Epithelial cell of esophagus (primary cell): ENCODE data around the gene TMEM269.

Experiments used
- DNase-seq: peaks from one replicate; pipeline ENCODE4 v3.0.0; 2010; ENCODE audit warnings: low read depth
- H3K4me3 ChIP-seq: 2 replicates; pipeline ENCODE4 v1.5.1; 2011; ENCODE audit warnings: mild to moderate bottlenecking, low read length, control low read depth
- TF ChIP-seq, protein P1 (sequence below): IDR thresholded peaks from 2 replicates; pipeline ENCODE4 v1.5.1; 2011; ENCODE audit warnings: low read depth, mild to moderate bottlenecking, low read length, control low read depth, inconsistent platforms; ENCODE audit not compliant: insufficient read depth; ENCODE audit errors: missing control alignments

Gene TMEM269

DNA sequence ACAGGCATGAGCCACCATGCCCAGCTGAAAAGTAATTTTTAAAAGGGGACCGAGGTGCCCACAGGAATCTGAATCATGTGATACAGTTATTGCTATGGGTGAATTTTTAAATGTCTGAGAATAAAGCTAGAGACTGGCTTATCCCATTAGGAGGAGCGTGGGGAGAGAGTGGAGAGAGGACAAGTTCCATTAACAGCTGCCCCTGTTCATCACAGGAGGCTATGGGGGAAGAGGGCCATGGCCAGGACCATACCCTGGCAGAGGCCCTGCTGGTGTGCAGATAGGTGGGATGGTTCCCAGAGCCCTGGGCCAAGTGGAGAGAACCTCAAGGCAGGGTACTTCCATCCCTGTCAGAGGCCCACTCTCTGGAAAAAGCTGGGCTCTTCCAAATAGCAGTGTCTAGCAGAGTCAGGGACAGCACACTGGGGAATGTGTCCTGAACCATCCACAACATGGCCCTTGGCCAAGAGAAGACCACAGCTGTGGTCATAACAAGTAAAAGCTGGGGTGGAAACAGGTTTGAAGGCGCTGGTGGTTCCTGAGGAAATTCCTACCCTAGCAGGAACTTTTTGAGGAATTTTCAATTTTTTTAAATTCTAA is 48.0 kb downstream of the TMEM269 start:
- TF ChIP-seq, protein P1, sequence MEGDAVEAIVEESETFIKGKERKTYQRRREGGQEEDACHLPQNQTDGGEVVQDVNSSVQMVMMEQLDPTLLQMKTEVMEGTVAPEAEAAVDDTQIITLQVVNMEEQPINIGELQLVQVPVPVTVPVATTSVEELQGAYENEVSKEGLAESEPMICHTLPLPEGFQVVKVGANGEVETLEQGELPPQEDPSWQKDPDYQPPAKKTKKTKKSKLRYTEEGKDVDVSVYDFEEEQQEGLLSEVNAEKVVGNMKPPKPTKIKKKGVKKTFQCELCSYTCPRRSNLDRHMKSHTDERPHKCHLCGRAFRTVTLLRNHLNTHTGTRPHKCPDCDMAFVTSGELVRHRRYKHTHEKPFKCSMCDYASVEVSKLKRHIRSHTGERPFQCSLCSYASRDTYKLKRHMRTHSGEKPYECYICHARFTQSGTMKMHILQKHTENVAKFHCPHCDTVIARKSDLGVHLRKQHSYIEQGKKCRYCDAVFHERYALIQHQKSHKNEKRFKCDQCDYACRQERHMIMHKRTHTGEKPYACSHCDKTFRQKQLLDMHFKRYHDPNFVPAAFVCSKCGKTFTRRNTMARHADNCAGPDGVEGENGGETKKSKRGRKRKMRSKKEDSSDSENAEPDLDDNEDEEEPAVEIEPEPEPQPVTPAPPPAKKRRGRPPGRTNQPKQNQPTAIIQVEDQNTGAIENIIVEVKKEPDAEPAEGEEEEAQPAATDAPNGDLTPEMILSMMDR: no peak
- DNase-seq: no peak

DNA sequence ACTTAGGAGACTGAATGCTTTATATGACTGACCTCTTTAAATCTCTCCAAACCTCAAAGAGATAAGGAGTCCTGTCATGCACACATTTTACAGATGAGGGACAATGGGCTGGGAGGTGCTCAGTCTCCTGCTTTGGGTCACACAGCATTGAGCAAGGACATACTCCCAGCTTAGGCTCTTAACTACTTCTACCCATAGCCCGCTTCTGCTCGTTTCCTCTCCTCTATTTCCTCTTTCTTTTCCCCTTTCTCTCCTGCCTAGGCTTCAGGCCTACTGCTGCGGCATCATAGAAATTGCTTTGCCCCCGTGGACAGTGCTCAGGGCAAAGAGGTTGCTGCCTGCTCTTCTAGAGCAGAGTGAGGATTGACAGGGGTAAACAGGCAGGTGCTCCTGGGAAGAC is 49.2 kb downstream of the TMEM269 start:
- DNase-seq: no peak
- TF ChIP-seq, protein P1: no peak
- no peak overlapping the region for H3K4me3 ChIP-seq

More for the DNA sequence above, 48.0 kb downstream of the TMEM269 start:
- no peak overlapping the region for H3K4me3 ChIP-seq

- H3K4me3 ChIP-seq: no peak overlapping the region
- TF ChIP-seq, protein P1: no peak
- no peak for DNase-seq
These were observed 50.0 kb downstream of the TMEM269 start for GRCh38 chr1:42834803-42835202.

GRCh38 chr1:42835422-42835821 is 50.6 kb downstream of the TMEM269 start:
- H3K4me3 ChIP-seq: no peak overlapping the region
- TF ChIP-seq, protein P1: no peak
- DNase-seq: no peak

DNA sequence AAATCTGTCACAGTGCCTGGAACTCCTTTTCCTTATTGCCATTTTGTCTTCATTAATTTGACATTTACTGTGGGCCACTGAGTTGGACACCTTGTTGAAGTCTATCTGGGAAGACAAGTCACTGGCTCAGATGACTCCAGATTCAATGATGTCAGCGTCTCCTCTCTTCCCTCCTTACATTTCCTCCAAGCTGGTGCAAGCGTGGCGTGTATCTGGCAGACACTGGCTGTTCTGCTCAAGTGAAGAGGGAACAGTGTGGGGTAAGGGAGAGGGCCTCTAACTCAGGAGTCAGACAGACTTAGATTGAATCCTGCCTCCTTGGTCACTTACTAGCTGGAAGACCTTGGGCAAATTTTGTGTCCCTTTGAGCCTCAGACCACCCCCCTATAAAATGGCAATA is 52.9 kb downstream of the TMEM269 start:
- DNase-seq: no peak
- no peak overlapping the region for H3K4me3 ChIP-seq
- TF ChIP-seq, protein P1: no peak

GRCh38 chr1:42838482-42839190 is 53.8 kb downstream of the TMEM269 start:
- no peak for DNase-seq
- TF ChIP-seq, protein P1: no peak
- no peak overlapping the region for H3K4me3 ChIP-seq

GRCh38 chr1:42841010-42841409 is 56.2 kb downstream of the TMEM269 start:
- TF ChIP-seq, protein P1: no peak
- no peak overlapping the region for H3K4me3 ChIP-seq
- DNase-seq: no peak
